Renal pelvis (tissue), 4 donors: ENCODE results near the gene REEP6. TPM values are rescaled to one million over a fixed set of nuclear protein-coding genes. Genes with fewer than 3 reads are reported as not detected.
"Not testable (repeated sequence)": the region's sequence is repeated elsewhere in the genome, so short reads cannot be mapped to it uniquely, and the experiment has no call there.

Source experiments
- DNase-seq: peaks from one replicate; pipeline ENCODE4 v3.0.0-alpha.2; 2013
- polyA plus RNA-seq, 3 donors: library from polyadenylated mRNA; unstranded; fragments of 120-200 nt; gene quantifications; one replicate each; pipeline ENCODE4 v1.2.1, GENCODE V29; 2013; ENCODE audit not compliant: insufficient read length in 3 of 3

Gene REEP6
- polyA plus RNA-seq, 3 donors = 24.2 to 33.2 (median 26.3) TPM

DNA sequence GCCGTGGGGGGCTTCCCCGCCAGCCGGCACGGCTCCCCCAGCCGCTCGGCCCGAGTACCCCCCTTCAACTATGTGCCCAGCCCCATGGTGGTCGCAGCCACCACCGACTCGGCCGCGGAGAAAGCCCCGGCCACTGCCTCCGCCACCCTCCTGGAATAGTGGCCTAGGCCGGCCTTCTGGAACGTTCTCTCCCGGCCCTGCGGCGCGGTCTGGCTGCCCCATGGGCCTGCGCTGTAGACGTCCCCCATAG lies 21.0 kb upstream of the REEP6 start:
- no peak for DNase-seq

DNA sequence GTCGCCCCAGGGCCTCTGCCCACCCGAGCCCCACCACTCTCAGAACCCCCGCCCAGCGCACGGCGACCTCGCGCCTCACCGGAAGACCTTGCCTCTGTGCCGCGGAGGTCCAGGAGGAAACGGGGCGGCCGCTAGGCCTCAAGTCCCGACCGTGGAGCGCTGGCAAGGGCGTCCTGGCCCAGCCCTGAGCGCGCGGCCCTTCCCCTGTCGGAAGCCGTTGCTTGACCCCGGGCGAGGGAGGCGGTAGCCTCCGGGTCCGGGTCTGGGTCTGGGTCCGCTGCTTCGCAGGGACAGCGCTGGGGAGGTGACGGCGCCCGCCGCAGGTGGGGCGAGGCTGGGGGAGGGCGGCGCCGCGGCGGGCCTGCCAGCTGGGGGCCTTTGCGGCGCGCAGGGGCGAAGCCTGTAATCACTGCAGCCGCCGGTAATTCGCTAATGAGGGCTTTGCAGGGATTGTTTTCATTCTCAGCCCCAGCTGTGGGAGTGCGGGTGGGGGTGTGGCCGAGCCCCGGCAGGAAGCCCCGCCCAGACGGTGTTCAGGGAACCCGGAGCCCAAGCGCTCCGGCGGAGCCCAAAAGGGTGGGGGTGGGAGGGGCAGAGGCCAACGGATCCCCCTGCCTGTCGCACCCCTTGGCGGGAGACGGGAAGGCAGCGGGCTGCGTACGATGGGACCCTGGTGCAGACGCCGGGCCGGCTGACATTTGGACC lies 20.5 kb upstream of the REEP6 start:
- no peak for DNase-seq

DNA sequence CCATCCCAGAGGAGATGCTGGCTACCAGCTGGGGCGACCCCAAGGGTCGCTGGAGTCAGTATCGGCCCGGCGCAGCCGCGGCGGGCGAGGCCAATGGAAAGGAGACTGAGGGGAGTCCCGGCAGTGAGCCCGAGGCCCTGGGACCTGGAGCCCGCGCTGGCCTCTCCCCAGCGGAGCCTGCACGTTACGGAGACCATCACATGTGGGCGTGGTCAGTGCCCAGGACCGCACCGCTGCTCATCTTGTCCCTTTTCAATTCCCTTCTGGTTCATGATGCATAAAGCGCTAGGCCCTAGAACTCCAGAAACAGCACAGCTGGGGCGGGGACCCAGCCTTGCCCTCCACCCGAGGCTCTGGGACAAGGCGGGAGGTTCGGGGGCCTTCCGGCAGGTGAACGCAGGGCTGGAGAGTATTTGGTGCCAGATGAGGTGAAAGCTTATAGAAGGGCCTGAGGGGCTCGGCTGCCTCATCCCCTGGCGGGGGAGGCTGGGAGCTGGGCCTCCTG lies 19.9 kb upstream of the REEP6 start:
- no peak for DNase-seq

DNA sequence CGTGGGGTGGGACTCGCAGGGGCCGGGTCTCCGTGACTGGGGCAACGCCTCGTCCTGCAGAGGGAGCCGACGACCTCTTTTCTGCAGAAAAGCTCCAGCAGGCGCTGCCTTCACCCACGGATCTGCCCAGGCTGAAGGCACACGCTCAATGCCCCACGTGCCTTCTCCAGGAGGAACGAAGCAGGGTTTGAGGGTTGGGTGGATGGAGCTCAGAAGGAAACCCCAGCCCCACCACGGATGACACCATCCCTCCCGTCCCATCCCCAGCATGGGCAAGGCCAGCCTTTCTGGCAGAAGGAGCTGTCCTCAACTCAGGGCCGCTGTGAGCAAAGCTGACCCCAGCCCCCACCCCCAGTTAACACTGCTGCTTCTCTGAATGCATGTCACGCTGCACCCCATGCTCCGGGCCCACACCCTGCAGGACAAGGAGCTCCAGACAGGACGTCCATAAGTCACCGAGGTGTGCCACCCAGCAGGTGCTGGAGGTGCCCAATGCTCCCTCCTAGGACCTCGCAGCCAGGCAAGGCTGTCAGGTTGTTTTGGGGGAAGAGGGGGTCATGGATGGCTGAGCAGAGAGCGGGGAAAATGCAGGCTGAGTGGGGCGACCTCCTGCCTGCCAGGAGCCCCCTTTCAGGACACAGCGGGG lies 19.3 kb upstream of the REEP6 start:
- no peak for DNase-seq

DNA sequence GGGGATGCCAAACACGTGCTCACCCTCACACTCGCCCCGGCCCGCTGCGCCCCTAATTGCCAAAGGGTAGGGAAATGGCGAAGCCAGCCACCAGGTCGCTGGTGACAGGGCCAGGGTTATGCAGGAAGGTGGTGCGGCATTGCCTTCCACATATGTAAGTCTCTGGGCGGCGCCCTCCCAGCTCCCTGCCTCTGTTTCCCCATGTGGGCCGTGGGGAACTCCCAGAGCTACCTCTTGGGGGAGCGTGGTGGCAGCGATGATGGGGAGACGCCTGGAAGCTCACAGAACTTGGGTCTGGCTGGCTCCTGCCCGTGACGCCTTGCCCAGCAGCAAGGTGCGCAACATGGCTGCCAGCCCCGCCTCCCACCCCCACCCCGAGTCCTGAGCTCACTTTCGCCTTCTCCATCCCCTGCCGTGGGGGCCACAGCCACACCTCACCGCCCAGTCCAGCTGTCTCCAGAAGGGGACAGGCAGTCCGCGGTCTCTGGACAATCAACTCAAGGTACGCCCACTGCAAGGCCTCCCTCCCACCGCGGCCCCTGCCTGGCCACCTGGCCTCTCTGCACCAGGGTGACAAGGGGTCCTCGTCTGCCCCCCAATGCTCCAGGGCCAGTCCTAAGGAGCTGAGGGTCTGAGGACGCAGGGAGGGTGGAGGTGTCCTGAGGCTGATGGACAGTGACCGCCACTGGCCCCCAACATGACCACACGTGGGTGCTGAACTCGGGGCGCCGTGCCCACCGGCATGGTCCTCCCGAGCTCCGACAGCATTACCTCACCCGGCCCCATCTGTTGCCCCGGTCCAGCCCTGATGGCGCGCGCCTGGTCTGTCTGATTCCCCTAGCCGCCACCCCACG lies 18.5 kb upstream of the REEP6 start:
- DNase-seq = no peak

DNA sequence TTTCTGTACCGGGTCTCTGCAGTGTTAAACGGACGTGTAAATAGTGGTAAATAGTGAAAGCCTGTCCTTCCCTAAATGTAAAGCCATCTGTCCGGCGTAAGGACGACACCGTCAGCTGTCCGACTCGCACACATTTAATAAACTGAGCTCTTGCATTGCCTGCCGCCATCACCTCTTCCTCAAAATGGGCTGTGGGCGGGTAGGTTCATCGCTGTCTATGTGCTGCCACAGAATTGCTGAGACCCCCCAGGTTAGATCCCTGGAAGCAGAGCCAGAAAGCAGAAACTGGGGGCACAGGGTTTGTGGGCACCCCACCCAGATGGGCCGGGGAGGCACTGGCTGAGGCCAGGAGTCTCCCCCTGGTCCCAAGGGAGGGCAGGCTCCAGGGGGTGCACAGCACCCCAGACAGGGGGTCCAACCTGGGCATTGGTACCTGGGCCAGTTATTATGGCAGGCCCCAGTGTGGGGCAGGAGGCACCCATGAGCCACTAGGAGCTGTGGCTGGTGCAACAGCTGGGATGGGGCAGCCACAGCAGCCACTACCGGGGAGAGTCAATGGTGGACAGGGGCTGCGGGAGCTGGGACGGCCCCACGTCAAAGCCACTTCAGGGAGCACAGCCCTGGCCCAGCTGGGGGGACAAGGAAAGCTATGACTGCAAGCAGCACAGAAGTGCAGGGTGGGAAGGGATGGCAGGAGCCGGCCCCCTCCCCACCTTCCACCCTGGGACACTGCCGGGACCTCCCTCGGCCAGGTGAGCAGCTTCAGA lies 17.7 kb upstream of the REEP6 start:
- no peak for DNase-seq

DNA sequence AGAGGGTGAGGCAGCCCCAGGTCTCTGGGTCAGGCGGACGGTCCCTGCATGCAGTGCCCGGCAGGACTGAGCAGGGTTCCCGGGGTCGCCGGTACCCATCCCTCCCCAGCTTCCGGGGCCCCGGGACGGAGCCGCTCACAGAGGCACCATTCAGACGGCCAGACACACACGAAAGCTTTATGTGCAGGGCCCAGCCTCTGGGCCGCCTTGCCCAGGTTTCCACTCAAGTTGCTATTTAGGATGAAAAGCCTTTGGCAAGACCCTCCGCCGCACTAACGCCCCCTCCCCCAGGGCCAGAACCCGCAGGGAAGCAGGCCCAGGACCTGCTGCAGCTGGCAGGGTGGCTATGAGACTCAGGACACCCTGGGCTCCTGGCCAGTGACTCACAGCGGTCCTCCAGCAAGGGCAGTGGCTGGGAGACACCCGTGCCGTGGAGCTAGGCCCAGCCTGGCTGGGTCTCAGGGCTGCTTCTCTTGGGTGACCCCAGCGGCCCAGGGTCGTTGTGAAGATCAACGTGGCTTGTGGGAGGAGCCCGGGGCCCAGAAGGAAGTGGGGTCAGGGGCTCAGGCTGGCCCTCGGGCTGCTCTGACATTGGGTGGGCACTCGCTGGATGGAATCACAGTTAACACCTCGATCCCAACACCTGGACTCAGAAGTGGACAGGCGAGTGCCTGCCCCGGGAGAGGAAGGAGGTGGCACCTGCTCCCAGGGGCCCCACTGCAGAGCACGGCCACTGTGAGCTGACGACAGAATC lies 16.8 kb upstream of the REEP6 start:
- DNase-seq = no peak

DNA sequence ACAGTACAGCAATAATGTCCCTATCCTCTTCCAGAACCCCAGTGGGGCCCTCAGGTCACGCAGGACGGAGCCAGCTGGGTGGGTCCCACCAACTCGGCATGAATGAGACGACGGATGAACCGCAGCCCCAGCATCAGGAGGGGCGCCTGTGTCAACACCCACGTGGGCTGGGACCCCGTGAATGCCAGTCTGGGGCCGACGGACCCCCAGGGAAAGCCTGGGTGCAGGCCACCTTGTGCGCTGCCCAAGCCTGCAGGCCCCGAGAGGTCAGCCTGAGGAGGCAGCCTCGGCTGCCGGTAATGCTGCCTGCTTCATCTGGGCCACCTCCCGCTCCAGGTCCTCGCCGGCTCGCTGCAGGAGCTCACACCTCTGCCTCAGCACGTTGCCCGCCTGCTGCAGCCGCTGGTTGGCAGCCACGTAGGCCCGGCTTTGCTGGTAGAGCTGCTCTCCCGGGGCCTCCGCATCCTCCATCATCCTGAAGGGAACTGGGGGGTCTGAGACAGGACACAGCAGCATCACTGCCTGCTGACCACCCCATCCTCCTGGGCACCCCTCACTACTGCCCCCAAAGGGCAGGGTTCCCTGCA lies 16.1 kb upstream of the REEP6 start:
- DNase-seq = no peak

DNA sequence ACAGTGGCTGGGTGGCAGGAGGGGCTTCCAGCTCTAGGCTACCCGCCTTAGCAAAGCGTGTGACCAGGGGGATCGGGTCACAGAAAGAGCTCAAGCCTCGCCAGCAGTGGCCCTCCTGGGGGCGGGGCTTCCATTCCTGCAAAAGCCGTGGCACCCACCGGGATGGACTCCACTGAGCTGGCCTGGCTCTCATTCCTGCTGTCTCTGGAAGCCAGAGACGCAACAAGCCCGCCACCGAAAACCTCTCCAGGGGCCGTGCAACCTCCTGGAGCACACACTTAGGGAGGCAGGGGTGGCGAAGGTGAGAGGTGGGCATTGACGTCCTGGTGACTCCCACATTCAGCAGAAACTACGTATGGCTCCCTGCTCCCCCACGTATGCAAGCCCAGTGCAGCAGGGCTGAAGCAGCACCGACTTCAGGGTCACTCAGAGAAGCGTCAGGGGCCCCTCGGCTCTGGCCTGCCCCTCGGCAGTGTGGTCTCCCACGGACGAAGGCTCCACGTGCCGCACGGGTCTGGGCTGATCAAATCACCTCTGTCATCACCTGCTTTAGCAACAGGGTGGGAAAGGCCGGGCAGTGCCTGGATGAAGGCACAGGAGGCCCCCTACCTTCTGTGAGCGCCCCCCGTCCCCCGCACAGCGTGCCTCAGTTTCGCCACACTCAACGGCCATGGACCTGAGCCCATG lies 15.1 kb upstream of the REEP6 start:
- no peak for DNase-seq

DNA sequence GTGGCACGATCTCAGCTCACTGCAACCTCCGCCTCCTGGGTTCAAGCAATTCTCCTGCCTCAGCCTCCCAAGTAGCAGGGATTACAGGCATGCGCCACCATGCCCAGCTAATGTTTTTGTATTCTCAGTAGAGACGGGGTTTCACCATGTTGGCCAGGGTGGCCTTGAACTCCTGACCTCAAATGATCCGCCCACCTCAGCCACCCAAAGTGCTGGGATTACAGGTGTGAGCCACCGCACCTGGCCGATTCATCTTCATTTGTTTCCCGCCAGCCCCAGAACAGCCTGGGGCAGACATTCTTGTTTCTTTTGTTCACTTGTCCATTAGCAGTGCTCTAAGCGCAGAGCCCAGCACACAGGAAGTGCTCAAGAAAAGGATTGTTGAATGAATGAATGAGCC lies 13.9 kb upstream of the REEP6 start:
- DNase-seq = not testable (repeated sequence)

DNA sequence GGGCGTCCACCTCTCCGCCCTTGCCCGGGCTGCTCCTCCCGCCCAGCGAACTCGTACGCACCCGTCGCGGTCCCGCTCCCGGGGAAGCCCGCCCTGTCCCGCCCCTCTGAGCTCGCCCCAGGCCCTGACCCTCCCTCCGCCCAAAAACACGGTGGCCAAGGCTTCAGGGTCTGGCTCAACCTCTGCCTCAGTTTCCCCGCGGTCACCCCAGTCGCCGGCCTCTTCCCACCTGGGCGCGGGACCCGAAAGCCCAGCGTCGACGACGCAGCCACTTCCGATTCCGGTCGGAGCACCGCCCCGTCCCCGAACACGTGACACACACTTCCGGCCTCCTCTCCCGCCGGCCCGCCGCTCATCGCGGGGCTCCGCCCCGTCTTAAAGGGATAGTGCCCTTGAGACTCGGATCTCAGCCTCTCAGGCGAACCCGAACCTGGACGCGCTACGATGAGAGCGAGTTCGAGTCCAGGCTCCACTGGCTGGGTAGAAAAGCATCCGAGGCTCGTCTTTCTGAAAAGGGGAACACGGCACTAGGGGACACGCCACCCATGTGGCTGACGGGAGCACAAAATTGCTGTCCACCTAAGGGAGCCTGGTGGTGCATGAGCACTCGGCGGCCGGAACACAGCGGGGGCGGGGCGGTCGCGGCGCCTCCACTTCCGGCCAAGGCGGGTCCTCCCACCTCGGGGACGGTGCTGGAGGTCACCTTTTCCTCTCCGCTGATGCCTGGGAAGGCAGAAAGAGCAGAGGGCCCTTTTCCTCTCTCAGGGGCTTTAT lies 11.9 kb upstream of the REEP6 start, which contains the start of gene C19orf25:
Gene C19orf25 (minus strand): TSS at position 282 of the 774 bp plus-strand sequence. CDS start 312 bp downstream, outside the sequence.
- DNase-seq = peak; percentile 92

DNA sequence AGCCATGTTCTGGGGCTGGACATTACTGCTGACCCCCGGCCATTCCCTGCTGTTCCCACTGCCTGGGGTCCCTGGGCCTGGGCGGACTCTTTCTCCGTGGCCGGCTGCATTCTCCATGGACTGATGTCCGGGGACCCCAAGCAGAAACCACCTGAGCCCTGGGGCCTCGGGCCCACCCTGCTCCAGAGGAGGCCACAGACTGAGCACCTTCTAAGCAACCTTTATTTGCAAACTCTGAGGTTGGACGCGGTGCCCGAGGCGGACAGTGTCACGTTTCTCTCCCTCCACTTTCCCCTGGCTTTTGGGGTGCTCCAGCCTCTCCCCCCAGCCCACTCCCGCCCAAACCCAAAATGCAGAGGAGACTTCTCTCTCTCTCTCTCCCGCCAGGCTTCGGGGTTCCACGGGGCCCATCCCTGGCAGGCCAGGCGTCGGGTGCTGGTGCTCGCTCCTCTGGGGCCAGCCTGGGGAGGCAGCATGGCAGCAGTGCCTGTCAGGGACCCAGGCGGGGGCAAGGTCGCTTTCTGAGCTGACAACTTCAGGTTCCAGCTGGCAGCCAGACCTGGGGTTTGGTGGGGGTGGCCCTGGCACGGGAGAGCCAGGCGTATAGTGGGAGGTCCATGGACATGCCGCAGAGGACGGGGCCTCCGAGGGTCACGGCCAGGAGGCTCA lies 9.6 kb upstream of the REEP6 start:
- no peak for DNase-seq

DNA sequence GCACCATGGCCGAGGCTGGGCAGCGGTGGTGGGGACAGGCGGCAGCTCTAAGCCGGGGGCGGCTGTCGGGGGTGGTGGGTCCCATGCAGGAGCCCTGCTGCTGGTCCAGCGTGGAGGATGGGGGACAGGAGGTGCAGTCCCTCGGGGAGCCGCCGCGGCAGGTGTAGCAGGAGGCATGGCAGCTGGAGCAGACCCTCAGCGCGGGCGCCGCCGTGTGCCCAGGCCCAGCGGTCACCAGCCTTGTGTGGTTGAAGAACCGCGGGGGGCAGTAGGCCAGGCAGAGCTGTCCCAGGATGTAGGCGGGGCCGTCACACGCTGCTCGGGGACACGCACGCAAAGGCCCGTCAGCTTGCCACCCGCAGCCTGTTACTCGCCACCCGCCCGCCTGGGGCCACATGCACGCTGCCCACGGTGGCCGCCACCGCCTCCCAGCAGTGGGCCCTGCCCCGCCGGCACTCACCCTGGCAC lies 9.1 kb upstream of the REEP6 start:
- DNase-seq = no peak

DNA sequence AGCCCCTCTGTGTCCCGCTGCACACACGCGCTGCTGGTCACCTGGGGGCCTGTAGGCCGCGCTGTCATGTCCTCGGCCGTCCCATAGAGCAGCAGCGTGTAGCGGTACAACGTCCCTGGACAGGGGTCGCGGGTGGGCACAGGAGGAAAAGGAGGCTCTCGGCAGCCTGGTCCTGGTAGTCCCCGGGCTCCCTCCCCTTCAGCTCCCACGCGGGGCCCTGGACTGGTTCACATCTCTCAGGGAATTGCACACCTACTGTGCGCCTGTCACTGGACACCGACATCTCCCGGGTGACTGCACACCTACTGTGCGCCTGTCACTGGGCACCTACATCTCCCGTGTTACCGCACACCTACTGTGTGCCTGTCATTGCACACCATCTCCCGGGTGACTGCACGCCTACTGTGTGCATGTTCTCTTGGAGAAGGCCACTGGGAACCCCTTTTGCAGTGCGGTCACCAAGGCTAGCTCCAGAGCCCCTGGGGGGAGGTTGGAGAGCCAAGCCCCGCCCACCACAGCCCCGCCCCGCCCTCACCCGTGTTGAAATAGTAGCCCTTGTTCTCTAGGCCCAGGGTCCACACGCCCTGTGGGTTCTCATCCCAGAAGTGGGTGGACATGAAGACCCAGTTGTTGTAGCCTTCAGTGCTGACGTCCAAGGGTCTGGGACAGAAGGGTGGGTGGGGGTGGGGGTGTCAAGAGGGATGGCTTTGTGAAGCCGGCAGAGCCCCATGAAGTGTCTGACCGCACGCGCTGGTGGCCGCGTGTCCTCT lies 8.4 kb upstream of the REEP6 start:
- DNase-seq = no peak

DNA sequence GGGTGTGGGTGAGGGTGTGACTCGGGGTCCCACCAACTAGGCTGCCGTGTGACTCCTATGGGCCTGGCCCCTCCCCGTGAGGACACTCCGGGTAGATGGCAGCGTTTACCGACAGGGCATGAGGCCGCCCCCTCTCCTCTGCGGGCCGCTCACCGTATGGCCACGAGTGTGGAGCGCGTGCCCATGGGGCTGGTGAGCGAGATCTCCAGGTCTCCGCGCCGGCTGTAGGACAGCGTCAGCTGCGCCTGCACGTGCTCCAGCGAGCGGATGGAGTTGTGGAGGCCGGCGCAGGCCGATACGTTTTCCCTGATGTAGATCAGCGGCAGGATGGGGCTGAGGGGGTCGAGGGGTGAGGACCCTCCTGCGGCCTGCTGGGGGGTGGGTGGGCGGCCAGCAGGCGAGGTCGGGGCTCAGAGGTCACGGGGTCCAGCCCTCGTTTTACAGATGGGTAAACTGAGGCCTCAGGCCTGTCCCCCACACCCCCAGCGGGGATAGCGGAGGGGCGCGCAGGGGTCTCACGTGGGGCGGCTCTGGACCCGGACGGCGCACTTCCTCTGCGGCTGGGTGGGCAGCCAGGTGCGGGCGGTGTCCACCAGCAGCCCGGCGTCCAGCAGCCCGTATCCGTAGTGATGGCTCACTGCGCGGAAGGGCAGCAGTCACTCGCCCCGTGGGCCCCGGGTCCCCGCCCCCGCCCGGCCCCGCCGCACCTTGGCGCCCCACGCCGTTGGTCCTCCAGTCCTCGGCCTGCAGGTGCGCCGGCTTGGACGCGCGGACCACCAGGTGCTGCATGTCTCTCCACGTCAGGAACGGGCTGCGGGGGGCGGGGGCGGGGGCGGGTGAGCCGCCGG lies 7.6 kb upstream of the REEP6 start:
- DNase-seq = no peak

DNA sequence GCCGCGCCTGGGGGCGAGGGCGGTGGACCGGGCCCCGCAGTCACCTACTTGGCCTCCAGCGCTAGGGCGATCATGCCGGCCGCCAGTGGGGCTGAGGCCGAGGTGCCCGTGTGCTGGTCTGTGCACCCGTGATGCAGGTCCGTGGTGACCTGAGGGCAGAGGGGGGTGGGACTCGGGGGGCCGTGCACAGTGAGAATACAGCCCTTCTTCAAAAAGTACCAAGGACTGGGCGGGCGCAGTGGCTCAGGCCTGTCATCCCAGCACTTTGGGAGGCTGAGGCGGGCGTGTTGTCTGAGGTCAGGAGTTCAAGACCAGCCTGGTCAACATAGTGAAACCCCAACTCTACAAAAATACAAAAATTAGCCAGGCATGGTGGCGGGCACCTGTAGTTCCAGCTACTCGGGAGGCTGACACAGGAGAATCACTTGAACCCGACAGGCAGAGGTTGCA lies 7.0 kb upstream of the REEP6 start:
- no peak for DNase-seq
